Stimulated activated naive CD4-positive, alpha-beta T cell (primary cell): ENCODE results near the gene SEPSECS.
"Not testable (repeated sequence)": the region's sequence is repeated elsewhere in the genome, so short reads cannot be mapped to it uniquely, and the experiment has no call there.

ENCODE experiments used
- DNase-seq, 6 experiments: peaks; one replicate each; lab custom pipeline; 2025; lab: John Stamatoyannopoulos, UW

The SEPSECS gene

GRCh38 chr4:25109511-25109910, 50.7 kb downstream of the SEPSECS start:
- no peak for DNase-seq

GRCh38 chr4:25108556-25108955, 51.7 kb downstream of the SEPSECS start:
- DNase-seq, result no peak

- no peak for DNase-seq
Measured at GRCh38 chr4:25107827-25108516, 52.3 kb downstream of the SEPSECS start.

- DNase-seq, result no peak
Measured at GRCh38 chr4:25106363-25107151, 53.7 kb downstream of the SEPSECS start.

- no peak for DNase-seq
Measured at GRCh38 chr4:25104591-25104990, 55.7 kb downstream of the SEPSECS start.

- no peak for DNase-seq
Measured at GRCh38 chr4:25103418-25103817, 56.8 kb downstream of the SEPSECS start.

GRCh38 chr4:25101836-25102235, 58.4 kb downstream of the SEPSECS start:
- DNase-seq, result no peak

GRCh38 chr4:25100710-25101109, 59.5 kb downstream of the SEPSECS start:
- no peak for DNase-seq

GRCh38 chr4:25100021-25100555, 60.2 kb downstream of the SEPSECS start:
- DNase-seq, result no peak

- DNase-seq, result no peak
Measured at GRCh38 chr4:25098964-25099891, 61.0 kb downstream of the SEPSECS start.

- no peak for DNase-seq
Measured at GRCh38 chr4:25096981-25097443, 63.2 kb downstream of the SEPSECS start.

- no peak for DNase-seq
Measured at GRCh38 chr4:25096251-25096980, 63.8 kb downstream of the SEPSECS start.

GRCh38 chr4:25095837-25096236, 64.4 kb downstream of the SEPSECS start:
- no peak for DNase-seq

GRCh38 chr4:25092139-25092538, 68.1 kb downstream of the SEPSECS start:
- DNase-seq, result no peak

- no peak for DNase-seq
Measured at GRCh38 chr4:25090516-25090915, 69.7 kb downstream of the SEPSECS start.

- DNase-seq, result no peak
Measured at GRCh38 chr4:25089051-25089763, 71.0 kb downstream of the SEPSECS start.

- DNase-seq, result no peak
Measured at GRCh38 chr4:25088093-25088952, 71.9 kb downstream of the SEPSECS start.

- DNase-seq, result no peak
Measured at GRCh38 chr4:25085671-25086070, 74.6 kb downstream of the SEPSECS start.

GRCh38 chr4:25083441-25083840, 76.8 kb downstream of the SEPSECS start:
- DNase-seq, result not testable (repeated sequence)
